GM21515 (cell line): ENCODE results near the gene EP400.
"Not testable (repeated sequence)": the region's sequence is repeated elsewhere in the genome, so short reads cannot be mapped to it uniquely, and the experiment has no call there.

Experiments used
- ATAC-seq: cut with Tn5 transposase; IDR thresholded peaks from one replicate; pipeline ENCODE4 v1.9.1; 2021; ENCODE audit not compliant: unreplicated experiment

EP400 gene

DNA sequence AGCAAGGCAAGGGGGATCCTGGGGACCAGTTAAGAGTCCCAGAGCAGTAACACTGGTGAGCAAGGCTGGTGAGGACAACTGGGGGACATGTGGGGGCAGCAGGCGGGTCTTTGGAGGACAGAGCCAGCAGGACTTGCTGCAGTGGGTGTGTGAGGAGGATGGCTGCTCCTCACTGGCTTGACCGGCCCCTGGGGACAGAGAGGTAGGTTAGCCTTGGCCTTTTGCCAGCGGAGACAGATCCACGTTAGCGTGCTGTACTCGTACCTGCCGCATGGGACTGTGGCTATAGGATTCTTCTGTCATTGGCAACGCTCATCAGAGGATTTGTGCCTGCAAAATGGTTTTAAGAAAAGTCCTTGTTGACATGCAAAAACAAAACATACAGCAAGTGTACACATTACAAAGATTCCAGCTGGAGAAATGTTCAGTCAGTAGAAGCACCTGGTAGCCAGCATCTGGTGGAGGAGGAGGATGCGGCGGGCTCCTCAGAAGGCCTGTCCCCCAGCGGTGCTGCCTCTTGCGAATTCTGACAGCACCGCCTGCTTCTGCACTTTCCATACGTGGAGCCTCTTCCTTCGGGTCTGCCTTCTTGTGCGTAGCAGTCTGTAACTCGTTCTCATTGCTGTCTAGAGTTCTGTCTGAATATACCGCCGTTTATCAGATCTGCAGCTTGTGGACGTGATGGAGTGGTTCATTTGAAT lies 91.3 kb downstream of the EP400 start:
- ATAC-seq: no peak

DNA sequence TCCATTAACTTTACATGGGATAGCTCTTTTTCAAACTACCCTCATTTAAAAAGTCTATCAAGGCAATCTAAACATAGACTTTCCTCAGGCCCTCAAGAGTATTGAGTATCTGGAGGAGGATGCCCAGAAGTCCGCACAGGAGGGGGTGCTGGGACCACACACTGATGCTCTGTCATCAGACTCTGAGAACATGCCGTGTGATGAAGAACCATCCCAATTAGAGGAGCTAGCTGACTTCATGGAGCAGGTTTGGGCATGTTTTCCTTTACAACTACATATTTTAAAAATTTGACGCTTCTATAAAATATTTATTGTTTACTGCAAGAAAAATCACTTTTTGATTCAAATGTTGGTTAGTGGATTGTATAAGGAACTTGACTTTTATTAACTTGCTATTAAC lies 93.5 kb downstream of the EP400 start:
- no peak for ATAC-seq

- no peak for ATAC-seq
Measured at GRCh38 chr12:132043770-132044467, 94.2 kb downstream of the EP400 start.

DNA sequence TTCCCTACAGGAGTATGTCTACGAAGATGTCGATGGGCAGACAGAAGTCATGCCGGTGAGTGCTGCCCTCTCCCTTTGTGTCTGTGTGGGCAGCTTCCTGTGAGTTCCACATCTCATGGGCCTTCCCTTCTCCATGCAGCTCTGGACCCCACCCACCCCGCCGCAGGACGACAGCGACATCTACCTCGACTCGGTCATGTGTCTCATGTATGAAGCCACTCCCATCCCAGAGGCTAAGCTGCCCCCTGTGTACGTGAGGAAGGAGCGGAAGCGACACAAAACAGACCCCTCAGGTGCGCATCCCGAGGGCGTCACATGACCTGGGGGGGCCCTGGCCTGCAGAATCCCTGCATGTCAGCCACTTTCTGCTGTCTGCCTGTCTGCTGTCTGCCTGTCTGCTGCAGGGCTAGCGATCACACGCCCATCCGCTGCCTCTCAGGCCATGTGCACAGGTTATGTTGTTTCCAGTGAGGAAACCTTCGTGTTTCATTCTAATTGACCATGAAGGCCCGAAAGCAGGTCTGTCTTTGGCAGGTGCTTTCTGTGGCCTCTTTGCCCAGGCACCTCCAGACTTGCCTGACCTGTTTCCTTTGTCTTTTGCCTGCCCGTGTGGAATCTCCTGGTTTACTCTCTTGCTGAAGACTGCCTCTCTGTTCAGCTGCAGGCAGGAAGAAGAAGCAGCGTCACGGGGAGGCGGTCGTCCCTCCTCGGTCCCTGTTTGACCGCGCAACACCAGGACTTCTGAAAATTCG lies 95.1 kb downstream of the EP400 start:
- no peak for ATAC-seq

DNA sequence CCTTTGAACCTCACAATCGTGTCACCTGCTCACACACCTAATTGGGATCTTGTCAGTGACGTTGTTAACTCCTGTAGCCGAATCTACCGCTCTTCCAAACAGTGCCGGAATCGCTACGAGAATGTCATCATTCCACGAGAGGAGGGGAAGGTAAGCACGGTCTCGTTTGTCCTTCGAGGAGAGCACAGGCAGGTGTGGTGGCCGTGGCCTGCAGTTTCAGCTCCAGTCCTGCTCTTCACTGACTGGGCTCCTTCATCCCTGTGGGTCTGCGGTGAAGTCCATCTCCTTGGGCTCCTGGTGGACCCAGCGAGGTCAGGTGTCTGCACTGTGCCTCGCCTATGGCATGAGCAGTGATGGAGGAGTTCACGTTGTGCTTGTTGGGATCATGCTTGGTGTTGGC lies 96.0 kb downstream of the EP400 start:
- ATAC-seq: no peak

- no peak for ATAC-seq
Measured at GRCh38 chr12:132046561-132046960, 96.8 kb downstream of the EP400 start.

GRCh38 chr12:132047630-132048029 lies 97.9 kb downstream of the EP400 start:
- ATAC-seq: not testable (repeated sequence)

DNA sequence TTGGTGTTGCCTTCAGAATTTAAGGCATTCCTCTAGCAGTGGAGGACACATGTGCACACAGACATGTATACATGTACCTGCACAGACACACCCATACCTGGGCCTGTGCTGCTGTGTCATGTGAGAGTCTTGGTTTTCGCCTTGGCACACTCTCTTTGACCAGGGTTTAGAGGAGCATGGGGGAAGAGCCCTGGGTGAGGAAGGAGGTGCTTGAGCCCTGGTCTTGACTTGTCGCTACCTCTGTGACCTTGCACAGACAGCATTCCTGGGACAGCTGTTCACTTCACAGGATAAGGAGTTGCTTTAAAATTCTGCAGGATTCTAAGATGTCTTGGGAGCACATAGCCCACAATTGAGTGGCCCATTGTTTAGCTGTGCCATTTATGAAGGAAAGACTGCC lies 99.7 kb downstream of the EP400 start:
- ATAC-seq: no peak

- no peak for ATAC-seq
Measured at GRCh38 chr12:132049876-132050275, 100.1 kb downstream of the EP400 start.

- not testable (repeated sequence) for ATAC-seq
Measured at GRCh38 chr12:132051718-132052117, 102.0 kb downstream of the EP400 start.

DNA sequence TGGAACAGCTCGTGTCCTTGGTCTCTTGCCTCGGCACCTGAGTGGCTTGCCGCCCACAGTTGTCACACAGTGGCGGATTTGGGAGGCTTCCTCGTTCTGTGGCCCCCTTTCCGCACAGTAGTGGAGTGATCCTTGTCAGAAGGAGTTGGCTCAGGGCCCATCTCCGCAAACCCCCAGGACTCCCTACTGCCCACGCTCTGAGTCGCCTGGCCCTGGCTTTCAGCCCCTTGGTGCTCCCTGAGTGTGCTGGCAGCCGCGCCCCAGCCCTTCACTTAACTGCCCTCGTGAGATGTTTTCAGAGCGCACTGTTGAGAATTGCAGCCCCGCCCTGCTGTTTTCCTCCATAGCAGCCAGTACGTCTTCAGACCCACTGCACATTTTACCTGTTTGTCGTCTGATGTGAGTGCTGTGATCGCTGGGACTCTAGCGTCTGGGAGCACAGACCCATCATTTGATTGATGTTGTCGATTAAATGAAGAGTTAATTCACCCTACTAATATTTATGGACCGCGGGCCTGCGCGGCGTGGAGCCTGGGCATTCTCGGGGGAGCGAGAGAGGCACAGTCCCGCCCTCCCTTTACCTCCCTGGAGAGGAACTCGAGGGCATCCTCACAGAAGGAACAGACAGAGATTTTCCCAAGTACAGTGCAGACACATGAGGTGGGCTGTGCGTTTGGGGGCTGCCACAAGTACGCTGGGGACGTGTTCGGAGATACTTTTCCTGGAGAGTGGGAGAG lies 102.6 kb downstream of the EP400 start:
- ATAC-seq: no peak

DNA sequence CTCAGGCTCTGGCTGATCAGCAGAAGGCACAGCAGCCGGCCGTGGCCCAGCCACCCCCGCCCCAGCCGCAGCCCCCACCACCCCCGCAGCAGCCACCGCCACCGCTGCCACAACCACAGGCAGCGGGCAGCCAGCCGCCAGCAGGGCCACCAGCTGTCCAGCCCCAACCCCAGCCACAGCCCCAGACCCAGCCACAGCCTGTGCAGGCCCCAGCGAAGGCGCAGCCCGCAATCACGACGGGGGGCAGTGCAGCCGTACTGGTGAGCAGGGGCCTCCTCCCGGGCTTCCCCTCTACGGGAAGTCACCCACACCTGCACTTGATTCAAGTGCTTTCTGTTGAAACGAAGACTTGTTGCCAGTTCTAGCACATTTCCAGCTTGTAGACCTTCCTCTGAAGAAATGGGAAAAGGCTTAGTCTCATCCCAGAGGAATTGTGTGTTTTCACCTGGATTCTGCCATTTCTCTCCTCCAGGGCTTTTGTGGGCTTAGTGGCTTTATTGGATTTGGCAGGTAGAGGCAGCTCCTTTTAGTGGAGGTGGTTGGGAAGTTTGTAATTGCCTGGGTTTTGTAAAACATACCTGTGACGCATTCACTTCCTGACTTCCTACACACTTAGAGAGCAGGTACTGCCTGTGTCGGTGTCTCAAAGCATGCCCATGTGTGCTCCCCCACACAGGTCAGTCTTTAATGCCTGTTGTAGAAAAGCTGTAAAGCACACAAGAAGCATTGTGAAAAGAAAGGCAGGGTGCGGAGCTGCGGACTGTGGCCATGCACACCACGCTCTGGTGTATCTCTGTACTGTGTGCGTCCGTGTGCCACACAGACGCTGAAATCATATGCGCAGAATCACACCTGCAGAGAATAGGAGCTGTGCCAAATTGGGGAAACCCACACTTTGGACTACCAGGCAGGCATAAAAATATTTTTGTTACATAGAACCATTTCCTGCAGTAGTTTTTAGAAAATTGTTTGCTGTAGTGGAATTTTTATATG lies 103.9 kb downstream of the EP400 start:
- no peak for ATAC-seq

GRCh38 chr12:132054983-132055382 lies 105.2 kb downstream of the EP400 start:
- ATAC-seq: no peak

DNA sequence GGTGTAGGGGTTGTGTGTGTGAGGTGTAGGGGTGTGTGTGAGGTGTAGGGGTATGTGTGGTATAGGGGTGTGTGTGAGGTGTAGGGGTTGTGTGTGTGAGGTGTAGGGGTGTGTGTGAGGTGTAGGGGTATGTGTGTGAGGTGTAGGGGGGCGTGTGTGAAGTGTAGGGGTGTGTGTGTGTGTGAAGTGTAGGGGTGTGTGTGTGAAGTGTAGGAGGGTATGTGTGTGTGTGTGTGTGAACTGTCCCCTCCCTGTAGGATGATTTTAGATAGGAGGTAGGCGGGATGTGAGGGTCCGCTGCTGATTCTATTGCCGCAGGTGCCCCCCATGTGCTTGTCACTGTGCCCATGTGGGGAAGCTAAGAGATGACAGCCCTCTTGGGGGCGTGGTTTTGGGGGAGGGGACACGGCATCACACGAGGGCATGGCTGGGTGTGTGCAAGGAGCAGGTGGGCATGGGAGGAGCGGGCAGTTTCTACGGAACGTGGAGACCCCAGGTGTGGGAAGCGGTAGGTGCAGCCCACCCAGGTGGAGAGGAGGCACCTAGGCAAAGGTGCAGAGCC lies 105.9 kb downstream of the EP400 start:
- ATAC-seq: no peak

DNA sequence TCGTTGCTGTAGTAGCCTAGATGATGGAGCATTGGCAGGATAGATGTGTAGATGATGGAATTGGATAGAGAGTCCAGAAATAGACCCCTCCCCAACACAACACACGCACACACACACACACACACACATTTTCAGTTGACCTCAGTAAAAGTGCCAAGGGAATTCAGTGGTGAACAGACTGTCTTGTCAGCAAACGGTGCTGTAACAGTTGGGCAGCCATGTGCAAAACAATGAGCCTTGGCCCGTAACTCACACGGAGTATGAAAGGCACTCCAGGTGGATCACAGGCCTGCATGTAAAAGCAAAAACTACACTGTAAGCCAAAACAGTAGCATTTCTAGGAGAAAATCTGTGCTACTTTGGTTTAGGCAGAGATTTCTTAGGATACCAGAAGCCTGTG lies 106.6 kb downstream of the EP400 start:
- no peak for ATAC-seq

DNA sequence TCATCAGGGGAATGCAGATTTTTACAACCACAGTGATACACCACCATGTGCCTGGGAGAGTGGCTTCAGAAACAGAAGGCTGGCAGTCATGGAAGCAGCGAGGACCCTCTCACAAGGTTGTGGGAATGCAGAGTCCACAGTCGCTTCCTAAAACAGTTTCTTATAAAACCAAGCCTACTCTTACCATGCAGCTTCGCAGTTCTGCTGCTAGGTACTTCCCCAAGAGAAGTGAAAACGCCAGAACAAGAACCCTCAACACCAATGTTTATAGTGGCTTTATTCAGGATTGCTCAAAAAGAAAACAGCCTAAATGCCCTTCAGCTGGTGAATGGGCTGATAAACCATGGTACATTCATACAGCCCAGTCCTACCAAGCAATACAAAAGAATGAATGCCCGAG lies 107.2 kb downstream of the EP400 start:
- ATAC-seq: no peak

- ATAC-seq: no peak
Measured at GRCh38 chr12:132057691-132058090, 107.9 kb downstream of the EP400 start.

DNA sequence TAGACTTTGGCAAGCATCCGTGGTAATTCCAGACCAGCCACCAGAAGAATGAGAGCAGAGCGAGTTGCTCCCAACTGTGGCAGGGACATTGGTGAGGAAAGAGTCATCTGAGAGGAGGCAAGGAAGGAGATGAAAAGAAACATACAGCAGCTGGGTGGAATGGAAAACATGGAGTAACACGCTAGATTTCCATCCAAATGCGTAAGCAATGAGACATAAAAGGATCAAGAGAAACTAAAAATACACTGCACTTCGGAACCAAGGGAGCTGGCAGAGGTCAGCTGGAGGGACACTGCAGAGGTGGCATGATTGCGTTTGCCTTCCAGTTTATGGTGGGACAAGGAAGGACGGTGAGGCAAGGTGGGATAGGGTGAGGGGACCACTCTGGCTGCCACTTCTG lies 111.5 kb downstream of the EP400 start:
- no peak for ATAC-seq

- no peak for ATAC-seq
Measured at GRCh38 chr12:132061641-132062430, 112.1 kb downstream of the EP400 start.
